Measurements from ENCODE around the gene SEMA6C.

DNA sequence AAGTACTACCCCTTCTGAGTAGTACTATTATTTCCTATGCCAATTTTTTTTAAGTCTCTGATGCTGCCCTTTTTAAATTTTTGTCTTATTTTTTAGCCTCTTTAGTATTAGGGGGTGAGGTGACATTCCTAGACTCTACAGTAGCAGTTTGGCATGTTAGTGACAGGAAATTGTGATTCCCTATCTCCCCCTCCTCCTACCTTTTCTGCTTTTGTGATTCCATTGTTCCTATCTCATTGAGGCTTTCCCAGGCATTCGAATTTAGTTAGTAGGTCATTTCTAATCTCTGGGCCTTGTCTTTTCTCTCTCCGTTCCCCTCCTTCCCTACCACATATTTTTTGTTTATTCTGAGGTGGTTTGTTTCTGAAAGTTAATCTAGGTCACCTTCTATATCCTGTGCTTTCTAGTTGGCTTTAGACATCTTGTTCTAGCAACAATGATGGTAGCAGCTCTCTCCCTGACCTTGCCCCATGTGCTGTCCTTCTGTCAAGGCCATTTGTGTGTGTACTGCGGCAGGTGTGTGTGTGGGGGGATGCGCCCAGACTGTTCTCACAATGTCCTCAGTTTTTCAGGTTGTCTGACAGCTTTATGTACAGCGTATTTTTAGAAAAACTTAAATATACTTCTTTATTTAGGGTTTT, 21.5 kb downstream of the SEMA6C start:
- TF ChIP-seq CTCF (IDR thresholded peaks at IDR 0.05) = no peak
- TF ChIP-seq POLR2A (IDR thresholded peaks at IDR 0.05) = no peak
